Peyer's patch (tissue), 4 donors: ENCODE measurements around the gene RBBP5. TPM values are rescaled to one million over a fixed set of nuclear protein-coding genes. Genes with fewer than 3 reads are reported as not detected.

ENCODE experiments used
- DNase-seq, 3 donors: peaks; one replicate each; pipeline ENCODE4 v3.0.0-alpha.2; 2017 to 2019
- H3K27ac ChIP-seq, 4 donors: fragments of 200-600 bp; sonication (generic); one replicate each; pipeline ENCODE4 v1.5.1; 2016 to 2019
- H3K27me3 ChIP-seq, 2 donors: fragments of 200-600 bp; sonication (generic); one replicate each; pipeline ENCODE4 v1.5.1; 2019
- H3K36me3 ChIP-seq, 3 donors: fragments of 200-600 bp; sonication (generic); one replicate each; pipeline ENCODE4 v1.5.1; 2016 to 2019
- H3K4me1 ChIP-seq, 4 donors: fragments of 200-600 bp; sonication (generic); one replicate each; pipeline ENCODE4 v1.5.1; 2016 to 2019
- H3K4me3 ChIP-seq, 4 donors: fragments of 200-600 bp; sonication (generic); 1 replicate in 3 of 4; 2 replicates in 1 of 4; pipeline ENCODE4 v1.5.1; 2016 to 2019; ENCODE audit warnings: mild to moderate bottlenecking in 1 of 4
- H3K9me3 ChIP-seq, 4 donors: fragments of 200-600 bp; sonication (generic); one replicate each; pipeline ENCODE4 v1.5.1; 2016 to 2019; ENCODE audit warnings: mild to moderate bottlenecking in 1 of 4
- CTCF ChIP-seq, 6 experiments: fragments of 450-650 bp in 4 of 6; fragments of 200-600 bp in 2 of 6; sonication (generic) in 1 of 6; IDR thresholded peaks; one replicate each; pipeline ENCODE4 v1.5.1; 2017 to 2019; ENCODE audit warnings: antibody characterized with exemption in 6 of 6, mild to moderate bottlenecking in 3 of 6, moderate library complexity in 1 of 6
- POLR2A ChIP-seq, 2 donors: fragments of 450-650 bp; IDR thresholded peaks; one replicate each; pipeline ENCODE4 v1.5.1; 2017; ENCODE audit warnings: antibody characterized with exemption in 2 of 2, mild to moderate bottlenecking in 2 of 2, moderate library complexity in 2 of 2
- total RNA-seq, 4 donors: library from RNA; depleted of rRNA; stranded (reverse); fragments of >200 nt; gene quantifications; one replicate each; pipeline ENCODE4 v1.1.0, GENCODE V29; 2016

RBBP5 gene
- total RNA-seq, result 10 to 100 TPM; 11.9 to 21.5 (median 15.3) TPM

DNA sequence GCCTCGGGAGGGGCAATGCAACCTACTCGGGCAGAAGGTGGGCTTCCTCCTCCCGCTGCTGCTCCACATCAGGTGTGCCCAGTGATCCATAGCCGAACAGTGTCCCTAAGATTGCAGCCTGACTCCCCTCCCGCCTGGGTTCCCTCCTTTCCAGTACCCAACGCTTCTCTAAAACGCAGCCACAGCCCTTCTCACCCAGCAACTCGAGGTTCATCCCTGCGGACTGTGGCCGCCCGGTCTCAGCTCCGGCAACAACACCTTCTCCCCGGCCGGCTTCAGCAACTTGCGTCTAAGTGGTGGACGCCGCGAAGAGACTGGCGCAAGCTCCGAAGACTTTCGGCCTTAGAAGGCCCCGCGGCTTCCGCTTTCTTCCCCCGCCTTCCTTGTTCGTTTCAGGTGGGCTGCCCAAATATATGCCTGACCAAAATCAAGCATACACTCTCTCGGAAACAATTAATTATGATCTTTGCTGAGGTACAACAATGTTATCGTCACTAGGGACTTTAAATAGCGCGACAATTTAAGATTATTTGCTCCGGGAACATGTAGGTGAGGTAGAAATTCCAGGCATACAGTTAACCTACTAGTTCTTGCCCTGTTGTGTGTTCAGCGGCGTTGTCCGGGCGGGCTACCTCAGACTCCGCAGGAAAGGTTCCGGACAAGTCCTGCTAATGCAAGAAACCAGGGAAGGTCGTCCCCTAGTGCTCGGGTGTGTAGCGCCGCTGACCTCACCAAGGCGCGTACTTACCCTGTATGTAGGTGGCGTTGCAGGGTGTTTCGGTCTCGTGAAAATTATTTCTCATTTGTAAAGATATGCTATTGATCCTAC lies at the start of gene RBBP5:
RBBP5 (minus strand) TSS at position 319 of the 829 bp plus-strand sequence; CDS start at position 214, 105 bp downstream.
- peak; percentile 92 to 98 (median 92) for DNase-seq
- Histone ChIP-seq H3K27me3 (no peaks in the 10 kb centered on the region), H3K36me3 (peaks cover 0 to 15% (median 0%) of the 10 kb centered on the region in 3 donors), H3K4me3 (peak within 1 kb of the TSS; percentile 80 to 96 (median 88)), H3K9me3 (no peaks in the 10 kb centered on the region), H3K4me1 (peaks cover 0 to 25% (median 12%) of the 10 kb centered on the region in 4 donors), H3K27ac (peak within 1 kb of the TSS; percentile 82 to 97 (median 90))
- TF ChIP-seq CTCF (IDR thresholded peaks at IDR 0.05) (peak; percentile 21 to 72 (median 61)), POLR2A (IDR thresholded peaks at IDR 0.05) (peak; percentile 76 to 77)

DNA sequence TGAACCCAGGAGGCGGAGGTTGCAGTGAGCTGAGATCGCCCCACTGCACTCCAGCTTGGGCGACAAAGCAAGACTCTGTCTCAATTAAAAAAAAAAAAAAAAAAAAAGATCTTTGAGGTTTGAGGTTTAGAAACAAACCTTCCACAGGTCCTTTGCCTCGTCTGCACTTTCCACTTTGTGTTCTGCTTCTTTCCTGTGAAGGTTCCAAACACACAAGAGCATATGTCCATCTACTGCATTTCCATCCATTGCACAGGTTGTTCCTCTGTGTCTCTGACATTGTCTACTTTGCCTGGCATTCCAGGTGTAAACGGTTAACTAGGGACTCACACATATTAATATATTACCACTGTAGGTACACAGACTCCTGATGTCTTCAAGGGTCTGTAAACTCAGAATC lies 49.6 kb upstream of the RBBP5 start:
- no peaks in the 10 kb centered on the region for H3K27me3 ChIP-seq
- H3K27ac ChIP-seq, result no peak overlapping the region
- H3K4me1 ChIP-seq, result peaks cover 0 to 10% (median 2%) of the 10 kb centered on the region in 4 donors
- peaks cover 0 to 11% (median 0%) of the 10 kb centered on the region in 3 donors for H3K36me3 ChIP-seq
- no peaks in the 10 kb centered on the region for H3K9me3 ChIP-seq
- no peak for TF ChIP-seq POLR2A (IDR thresholded peaks at IDR 0.05)
- no peak for TF ChIP-seq CTCF (IDR thresholded peaks at IDR 0.05)
- DNase-seq, result no peak
- H3K4me3 ChIP-seq, result no peak overlapping the region

DNA sequence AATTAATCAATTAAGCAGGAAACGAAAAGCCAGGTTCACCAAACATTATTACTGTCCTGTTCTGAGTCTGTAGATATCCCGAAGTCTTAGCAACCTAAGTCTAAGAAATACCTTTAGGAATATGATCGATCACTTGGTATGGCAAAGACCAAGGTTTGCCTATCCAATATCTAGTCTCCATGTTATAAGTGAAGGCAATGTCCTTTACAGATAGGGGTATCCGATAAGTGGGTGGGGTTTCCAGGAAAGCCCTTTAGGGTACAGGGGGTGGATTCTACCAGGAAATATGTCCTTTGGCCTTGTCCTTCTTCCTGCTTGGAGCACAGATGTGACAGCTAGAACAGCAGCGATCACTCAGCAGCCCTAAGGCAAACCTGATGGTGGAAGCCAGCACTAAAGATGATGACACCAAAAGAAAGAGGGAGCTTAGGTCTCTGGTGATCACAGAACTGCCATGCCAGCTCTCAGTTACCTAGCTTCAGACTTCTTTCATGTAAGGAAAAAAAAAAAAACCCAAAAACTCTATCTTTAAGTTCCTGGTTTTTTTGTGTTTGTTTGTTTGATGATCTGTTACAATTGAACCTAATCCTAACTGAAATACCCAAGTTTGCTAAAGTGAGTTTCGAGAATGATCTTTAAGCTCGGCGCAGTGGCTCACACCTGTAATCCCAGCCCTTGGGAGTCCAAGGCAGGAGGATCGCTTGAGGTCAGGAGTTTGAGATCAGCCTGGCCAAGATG lies 48.9 kb upstream of the RBBP5 start:
- DNase-seq, result no peak
- Histone ChIP-seq H3K4me1 (peaks cover 0 to 7% (median under 1%) of the 10 kb centered on the region in 4 donors), H3K27me3 (no peaks in the 10 kb centered on the region), H3K36me3 (peaks cover 0 to 11% (median 0%) of the 10 kb centered on the region in 3 donors), H3K9me3 (no peaks in the 10 kb centered on the region), H3K4me3 (no peak overlapping the region), H3K27ac (no peak overlapping the region)
- TF ChIP-seq POLR2A (IDR thresholded peaks at IDR 0.05) (no peak), CTCF (IDR thresholded peaks at IDR 0.05) (no peak)

DNA sequence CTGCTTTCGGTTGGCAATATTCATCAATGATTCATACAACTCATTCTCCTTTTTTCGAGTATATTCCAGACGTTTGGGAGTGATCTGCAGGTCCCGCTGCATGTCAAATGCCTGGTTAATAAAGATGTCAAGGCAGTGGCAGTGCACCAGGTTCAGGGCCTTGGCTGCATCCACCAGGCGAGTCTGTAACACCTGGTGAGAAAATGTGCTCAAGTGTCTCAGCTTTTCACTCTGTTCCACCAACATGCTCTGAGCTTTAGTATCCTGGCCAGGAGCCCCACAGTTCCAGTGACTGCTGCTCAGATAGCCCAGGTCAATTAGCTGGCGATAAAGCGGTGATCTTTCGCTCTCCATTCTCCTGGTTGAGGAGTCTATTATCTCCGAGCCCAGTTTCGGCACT lies 47.5 kb upstream of the RBBP5 start:
- no peaks in the 10 kb centered on the region for H3K27me3 ChIP-seq
- H3K4me3 ChIP-seq, result no peak overlapping the region
- H3K4me1 ChIP-seq, result peaks cover 0 to 4% (median 0%) of the 10 kb centered on the region in 4 donors
- TF ChIP-seq CTCF (IDR thresholded peaks at IDR 0.05) (no peak), POLR2A (IDR thresholded peaks at IDR 0.05) (no peak)
- no peak overlapping the region for H3K27ac ChIP-seq
- no peak for DNase-seq
- peaks cover 0 to 11% (median 0%) of the 10 kb centered on the region in 3 donors for H3K36me3 ChIP-seq
- no peaks in the 10 kb centered on the region for H3K9me3 ChIP-seq

DNA sequence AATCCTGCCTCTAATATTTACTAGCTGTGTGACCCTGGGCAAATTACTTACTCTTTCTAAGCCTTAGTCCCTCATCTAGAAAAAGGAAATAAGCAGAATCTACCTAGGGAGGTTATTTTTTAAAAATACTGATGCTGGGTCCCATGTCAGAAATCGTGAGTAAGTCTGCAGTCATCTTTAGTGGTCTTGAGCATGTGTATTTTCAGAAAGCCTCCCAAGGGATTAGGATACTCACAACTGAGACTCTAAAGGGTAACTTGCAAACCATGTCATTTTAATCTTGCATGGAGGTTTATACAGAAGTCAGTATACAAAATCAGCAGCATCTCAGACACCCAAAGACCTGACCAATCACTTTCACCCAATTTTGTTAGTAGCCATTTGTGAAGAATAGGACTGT lies 46.5 kb upstream of the RBBP5 start:
- no peak overlapping the region for H3K27ac ChIP-seq
- H3K27me3 ChIP-seq, result no peaks in the 10 kb centered on the region
- H3K36me3 ChIP-seq, result peaks cover 0 to 19% (median 0%) of the 10 kb centered on the region in 3 donors
- H3K4me3 ChIP-seq, result no peak overlapping the region
- no peak for DNase-seq
- H3K4me1 ChIP-seq, result peaks cover 0 to 4% (median 0%) of the 10 kb centered on the region in 4 donors
- no peaks in the 10 kb centered on the region for H3K9me3 ChIP-seq
- TF ChIP-seq CTCF (IDR thresholded peaks at IDR 0.05), result no peak
